ENCODE data around the gene PRMT1.
"Not testable (repeated sequence)": the region's sequence is repeated elsewhere in the genome, so short reads cannot be mapped to it uniquely, and the experiment has no call there.

Gene PRMT1

DNA sequence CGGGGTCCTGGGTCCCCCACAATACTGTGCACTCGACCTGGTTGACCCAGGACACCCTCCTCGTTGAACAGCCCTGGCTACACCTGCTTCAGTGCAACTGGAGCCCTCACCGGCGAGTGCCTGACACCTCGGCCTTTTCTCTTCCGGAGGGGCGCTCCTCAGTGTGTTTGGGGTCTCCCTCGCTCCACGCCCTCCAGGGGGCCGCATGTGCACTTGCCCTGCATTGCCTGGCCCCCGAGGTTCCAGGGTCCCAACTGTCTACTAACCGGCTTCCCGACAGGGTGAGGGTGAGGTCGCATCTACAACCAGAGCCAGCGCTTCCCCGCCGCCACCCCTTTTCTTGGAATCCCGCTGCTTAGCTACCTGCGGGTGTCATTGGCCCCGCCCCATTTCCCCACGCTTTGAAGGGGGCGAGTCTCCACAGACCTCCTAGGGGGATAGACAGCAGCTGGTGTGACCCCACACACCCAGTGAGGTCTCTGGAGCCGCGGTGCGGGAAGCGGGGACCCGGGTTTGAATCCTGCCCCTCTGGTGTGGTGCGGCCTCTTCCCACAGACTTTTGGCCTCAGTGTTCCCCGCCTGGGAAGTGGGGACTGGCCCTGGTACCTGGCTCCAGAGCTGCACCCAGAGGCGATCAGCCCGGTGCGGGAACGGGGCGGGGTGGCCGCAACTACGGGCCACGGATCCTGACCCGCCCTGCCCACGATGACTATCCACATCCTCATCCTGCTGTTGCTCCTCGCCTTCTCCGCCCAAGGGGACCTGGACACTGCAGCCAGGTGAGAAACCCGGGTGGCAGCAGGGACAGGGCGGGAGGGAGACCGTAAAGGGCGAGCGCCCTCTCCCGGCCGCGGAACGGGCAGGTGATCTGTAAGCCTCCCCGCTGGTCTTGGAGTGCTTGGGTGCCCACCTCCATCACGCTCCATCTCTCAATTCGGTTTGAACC is 12.3 kb downstream of the PRMT1 start, which contains the start of gene ADM5:
ADM5 (plus strand) TSS at position 462 of the 946 bp plus-strand sequence; CDS start at position 706, 244 bp downstream.
- no peak for DNase-seq (ENCODE audit: low read depth)

DNA sequence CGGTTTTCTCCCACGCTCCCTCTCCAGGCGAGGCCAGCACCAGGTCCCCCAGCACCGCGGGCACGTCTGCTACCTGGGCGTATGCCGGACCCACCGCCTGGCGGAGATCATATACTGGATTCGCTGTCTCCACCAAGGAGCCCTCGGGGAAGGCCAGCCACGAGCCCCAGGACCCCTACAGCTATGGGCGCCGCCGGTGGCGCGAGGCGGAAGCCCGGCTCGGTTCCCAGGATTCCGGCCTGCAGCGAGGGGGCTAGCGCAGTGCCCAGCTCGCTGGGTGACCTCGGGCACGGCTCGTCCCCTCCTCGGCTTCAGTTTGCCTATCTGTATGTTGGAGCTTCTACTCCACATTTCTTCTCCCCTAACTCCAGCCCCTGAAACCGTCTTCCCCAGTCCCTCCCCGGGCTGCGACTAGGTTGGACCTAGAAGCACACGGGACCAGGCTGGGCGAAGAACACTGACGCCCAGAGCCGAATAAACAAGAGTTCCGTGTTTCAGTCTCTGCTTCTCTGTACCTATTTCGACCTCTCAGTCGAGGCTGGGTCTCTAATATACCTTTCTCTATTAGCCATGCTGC is 13.1 kb downstream of the PRMT1 start:
- DNase-seq (ENCODE audit: low read depth): no peak

- no peak for DNase-seq (ENCODE audit: low read depth)
Measured at GRCh38 chr19:49690656-49691242, 13.7 kb downstream of the PRMT1 start, which contains the start of gene CPT1C. Gene CPT1C, plus strand, starts transcription at chr19:49691116. Its CDS starts 1,137 bp downstream, at chr19:49692253.

DNA sequence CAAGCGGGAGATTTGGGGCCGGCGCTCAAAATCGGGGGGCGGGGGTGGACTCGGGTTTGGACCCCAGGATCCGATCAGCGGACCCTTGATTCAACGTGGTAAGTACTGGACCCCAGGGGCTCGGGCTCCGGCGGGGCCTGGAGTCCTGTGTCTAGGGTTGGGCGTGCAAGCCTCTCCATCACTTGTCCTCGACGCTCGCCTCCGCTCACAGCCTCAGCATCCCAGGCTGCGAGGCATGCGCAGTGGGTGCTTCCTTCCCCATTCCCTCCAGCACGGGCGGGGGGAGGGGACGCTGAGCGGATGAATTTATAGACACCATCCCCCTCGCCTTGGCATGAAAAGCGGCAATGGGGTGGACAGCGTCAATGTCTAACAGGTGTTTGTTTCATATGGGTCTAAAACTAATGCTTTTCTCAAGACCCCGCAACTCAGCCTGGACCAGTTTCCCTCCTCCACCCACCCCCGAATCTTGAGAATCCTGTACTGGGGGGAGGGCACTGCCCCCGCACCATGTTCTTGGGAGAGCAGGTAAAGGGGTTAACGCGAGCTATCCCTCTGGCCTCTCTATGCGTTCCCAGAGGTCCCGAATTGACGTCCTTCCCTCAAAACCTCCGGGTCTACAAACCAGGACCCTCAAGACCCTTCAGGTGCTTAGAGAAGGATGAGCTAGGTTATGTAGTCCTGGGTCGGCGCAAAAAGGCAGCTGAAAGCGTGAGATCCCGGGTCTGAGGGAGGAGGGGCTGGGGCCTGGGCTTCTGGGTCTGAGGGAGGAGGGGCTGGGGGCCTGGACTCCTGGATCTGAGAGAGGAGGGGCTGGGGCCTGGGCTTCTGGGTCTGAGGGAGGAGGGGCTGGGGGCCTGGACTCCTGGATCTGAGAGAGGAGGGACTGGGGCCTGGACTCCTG is 14.4 kb downstream of the PRMT1 start:
- DNase-seq (ENCODE audit: low read depth): no peak

DNA sequence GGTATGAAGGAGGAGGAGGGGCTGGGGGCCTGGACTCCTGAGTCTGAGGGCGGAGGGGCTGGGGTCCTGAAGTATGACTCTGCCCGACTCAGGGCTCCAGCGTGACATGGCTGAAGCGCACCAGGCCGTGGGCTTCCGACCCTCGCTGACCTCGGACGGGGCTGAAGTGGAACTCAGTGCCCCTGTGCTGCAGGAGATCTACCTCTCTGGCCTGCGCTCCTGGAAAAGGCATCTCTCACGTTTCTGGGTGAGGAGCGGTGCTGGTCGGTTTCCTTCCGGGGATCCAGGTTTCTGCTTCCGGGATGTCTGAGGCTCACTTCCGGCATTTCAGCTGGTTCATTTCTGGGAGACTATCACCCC is 15.1 kb downstream of the PRMT1 start:
- DNase-seq (ENCODE audit: low read depth): no peak

- DNase-seq (ENCODE audit: low read depth): no peak
Measured at GRCh38 chr19:49696115-49696514, 19.0 kb downstream of the PRMT1 start.

DNA sequence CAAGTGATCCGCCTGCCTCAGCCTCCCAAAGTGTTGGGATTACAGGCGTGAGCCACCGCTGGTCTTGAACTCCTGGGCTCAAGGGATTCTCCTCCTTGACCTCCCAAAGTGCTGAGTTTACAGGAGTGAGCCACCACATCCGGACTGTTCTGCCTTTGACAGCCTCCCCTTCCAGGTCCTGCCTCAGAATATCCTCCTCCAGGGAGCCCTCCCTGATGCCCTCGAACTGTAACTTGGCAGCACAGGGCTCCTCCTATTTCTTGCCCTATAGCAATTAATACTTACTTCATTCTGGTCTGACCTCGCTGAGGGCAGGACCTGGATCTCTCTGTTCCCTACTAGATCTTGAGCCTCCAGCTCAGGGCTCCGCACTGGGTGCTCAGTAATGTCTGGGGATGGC is 19.8 kb downstream of the PRMT1 start:
- no peak for DNase-seq (ENCODE audit: low read depth)

- DNase-seq (ENCODE audit: low read depth): no peak
Measured at GRCh38 chr19:49699364-49699763, 22.3 kb downstream of the PRMT1 start.

- no peak for DNase-seq (ENCODE audit: low read depth)
Measured at GRCh38 chr19:49700563-49700962, 23.5 kb downstream of the PRMT1 start.

GRCh38 chr19:49701271-49701786 is 24.3 kb downstream of the PRMT1 start:
- no peak for DNase-seq (ENCODE audit: low read depth)

GRCh38 chr19:49704888-49705642 is 28.0 kb downstream of the PRMT1 start:
- DNase-seq (ENCODE audit: low read depth): no peak

- DNase-seq (ENCODE audit: low read depth): no peak
Measured at GRCh38 chr19:49705919-49706318, 28.8 kb downstream of the PRMT1 start.

GRCh38 chr19:49710372-49710951 is 33.4 kb downstream of the PRMT1 start:
- no peak for DNase-seq (ENCODE audit: low read depth)

GRCh38 chr19:49712397-49712859 is 35.4 kb downstream of the PRMT1 start:
- DNase-seq (ENCODE audit: low read depth): no peak

DNA sequence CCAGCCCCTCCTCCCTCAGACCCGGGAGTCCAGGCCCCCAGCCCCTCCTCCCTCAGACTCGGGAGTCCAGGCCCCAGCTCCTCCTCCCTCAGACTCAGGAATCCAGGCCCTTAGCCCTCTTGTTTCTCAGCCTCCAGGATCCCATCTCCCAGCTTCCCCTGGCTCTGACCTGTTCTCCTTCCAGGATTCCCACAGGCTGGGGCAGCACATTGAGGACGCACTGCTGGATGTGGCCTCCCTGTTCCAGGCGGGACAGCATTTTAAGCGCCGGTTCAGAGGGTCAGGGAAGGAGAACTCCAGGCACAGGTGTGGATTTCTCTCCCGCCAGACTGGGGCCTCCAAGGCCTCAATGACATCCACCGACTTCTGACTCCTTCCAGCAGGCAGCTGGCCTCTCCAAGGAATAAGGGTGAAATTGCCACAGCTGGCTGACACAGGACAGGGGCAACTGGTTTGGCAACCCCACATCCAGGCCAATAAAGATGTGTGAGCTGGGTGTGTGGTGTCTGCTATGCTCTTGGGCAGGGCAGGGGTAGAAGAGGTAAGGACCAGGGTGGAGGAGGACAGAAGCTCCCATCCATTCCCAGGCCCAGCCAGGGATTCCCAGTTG is 36.3 kb downstream of the PRMT1 start:
- DNase-seq (ENCODE audit: low read depth): no peak

GRCh38 chr19:49716154-49716553 is 39.1 kb downstream of the PRMT1 start:
- no peak for DNase-seq (ENCODE audit: low read depth)

GRCh38 chr19:49718511-49718910 is 41.4 kb downstream of the PRMT1 start:
- no peak for DNase-seq (ENCODE audit: low read depth)

- DNase-seq (ENCODE audit: low read depth): no peak
Measured at GRCh38 chr19:49718991-49719390, 41.9 kb downstream of the PRMT1 start.

- DNase-seq (ENCODE audit: low read depth): not testable (repeated sequence)
Measured at GRCh38 chr19:49719420-49719819, 42.3 kb downstream of the PRMT1 start.

All from activated gamma-delta T cell treated with anti-CD3 and anti-CD28 coated beads, Interleukin-2, amount 50 U/mL, for 16 hours (primary cell).